ENCODE measurements around the gene STRBP.
A peak's percentile ranks its signal among the peaks of the same experiment; 100 is the strongest.
"Not testable (repeated sequence)": the region's sequence is repeated elsewhere in the genome, so short reads cannot be mapped to it uniquely, and the experiment has no call there.

Gene STRBP

DNA sequence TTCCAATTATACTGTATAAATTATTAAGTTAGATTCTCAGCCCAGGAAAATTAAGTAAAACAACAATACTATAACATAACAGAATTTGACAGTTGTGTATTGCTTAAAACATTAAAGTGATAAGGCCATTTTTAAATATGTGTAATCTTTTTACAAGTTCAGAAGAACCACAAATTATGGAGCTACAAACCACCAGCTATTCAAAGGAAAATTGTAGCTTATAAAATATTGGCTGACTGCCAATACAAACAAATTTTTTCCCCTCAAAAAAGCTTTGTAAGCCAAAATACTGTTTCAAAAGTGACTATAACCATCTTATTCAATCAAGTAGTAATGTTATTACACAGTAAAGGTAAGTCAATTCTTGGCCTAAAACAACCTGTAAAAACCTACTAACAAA lies 21.9 kb downstream of the STRBP start:
- no peak for DNase-seq

DNA sequence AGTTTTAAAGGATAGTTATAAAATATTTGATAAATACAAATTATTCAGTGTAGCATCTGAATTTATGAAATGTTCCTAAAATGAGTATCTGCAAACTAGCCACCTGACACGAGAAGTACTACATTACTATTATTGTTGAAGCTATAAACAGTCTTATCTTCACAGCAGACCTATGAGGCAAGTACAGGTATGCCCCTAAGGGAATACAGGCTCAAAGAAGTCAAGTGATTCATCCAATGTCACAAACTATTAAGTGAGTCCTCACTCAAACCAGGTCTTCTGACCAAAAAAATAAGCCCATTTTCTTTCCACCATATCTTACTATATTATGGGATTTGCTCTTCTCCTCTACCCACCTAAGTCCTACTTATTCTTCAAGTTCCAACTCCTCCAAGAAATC lies 28.7 kb downstream of the STRBP start:
- no peak for DNase-seq

DNA sequence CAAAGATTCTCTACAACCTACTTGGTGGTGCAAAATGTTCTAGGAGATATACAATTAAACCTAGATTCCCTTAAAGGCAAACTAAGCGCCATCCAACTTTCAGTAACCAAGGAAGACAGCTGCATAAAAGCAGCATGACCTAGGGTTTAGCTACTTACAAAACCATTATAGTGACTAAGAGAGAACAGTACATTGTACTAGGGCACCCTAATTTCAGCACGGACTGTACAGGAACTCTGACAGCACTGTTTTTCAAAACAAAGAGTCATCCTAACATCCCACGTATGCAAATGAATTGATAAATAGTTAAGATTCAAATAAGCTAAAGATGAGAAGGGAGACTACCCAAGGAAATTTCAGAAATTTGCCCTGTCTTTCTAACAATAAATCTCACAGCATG lies 30.0 kb downstream of the STRBP start:
- DNase-seq: no peak

DNA sequence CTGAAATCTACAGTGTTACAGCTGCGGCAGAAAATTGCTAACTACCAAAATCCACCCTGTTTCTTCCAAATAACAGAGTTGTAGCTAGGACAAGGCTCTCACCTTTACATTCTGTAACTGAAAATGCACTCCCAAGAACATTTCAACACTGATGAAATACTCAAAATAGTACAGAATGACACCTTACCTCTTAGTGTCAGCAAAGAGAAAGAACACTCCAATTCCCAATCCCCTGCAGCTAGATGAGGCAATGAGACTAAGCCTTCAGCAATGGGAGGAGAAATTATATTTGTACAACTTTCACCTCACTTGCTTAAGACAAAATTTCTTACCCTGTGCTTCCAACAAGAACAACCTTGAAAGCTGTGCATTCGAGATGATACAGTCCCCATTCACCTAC lies 31.2 kb downstream of the STRBP start:
- DNase-seq: no peak

DNA sequence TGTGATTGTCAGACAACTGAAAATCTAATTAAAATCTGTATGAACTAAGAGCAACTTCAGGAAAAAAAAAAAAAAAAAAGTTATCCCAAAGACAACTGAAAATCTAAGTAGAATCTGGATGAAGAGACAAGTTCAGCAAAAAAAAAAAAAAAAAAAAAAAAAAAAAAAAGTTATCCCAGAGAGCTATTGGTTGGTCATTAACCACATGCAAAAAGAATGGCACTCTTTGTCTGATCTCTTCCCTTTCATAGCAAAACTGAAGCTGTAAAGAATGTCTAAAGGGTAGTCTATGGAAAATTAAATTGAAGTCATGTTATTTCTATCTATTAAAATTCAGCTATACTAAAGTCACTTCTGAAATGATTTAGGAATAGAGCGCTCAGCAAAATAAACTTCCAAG lies 32.9 kb downstream of the STRBP start:
- DNase-seq: no peak

DNA sequence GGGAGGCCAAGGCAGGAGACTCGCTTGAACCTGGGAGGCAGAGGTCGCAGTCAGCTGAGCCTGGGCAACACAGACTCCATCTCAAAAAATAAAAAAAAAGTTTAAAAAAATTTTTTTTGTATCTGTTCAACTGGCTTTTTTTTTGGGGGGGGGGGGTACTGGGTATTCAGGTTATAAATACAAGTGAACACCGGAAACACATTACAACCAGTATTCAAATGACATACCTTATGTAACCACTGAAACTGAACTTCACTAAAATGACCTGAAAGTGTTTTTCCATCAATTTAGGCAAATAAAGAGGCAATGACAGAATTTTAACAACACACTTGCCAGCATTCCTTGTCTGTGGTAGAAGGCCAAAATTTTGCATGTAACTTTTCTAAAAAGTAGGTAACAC lies 33.5 kb downstream of the STRBP start:
- DNase-seq: no peak

DNA sequence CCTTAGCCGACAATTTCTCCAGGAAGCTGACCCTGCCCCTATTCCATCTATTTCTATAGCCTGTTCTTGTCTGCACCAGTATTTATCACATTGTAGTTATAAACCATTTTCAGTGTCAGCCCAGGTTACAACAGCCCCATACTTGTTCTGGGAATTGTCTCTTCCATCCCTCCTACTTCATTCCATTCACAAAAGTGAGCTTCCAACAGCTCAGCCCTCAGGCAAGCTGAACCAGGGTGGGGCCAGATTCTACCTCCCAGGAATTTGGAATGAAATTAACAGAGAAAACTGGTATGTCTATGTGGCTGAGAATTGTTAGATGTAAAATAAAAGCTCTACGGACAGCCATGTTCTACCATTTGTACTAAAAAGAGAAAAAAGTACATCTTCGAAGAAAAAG lies 36.1 kb downstream of the STRBP start:
- DNase-seq: no peak

DNA sequence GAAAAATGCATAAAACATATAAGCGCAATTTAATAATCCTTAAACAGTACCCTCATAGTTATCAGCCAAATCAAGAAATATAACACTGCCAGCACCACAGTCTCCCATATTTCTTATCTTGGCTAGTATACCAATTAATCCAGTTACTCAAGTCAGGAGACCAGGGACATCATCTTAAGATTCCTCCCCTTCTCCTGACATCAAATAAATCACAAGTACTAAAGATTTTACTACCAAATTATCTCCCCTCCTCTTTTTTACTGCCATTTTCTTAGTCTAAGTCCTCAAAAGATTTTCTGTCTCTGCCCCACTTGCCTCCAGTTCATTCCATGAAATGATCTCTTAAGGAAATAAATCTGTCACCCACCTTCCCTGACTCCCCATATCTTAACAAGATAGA lies 37.0 kb downstream of the STRBP start:
- no peak for DNase-seq

DNA sequence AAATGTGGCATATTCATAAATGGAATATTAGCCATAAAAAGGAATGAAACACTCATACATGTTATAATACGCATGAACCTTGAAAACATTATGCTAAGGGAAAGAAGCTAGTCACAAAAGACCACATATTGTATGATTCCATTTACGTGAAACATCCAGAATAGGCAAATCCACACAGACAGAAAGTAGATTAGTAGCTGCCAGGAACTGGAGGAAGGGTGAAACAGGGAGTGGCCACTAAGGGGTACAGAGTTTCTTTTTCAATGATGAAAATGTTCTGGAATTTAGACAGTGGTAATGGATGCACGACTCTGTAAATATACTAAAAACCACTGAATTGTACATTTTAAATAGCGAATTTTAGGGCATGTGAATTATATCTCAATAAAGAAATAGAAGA lies 39.4 kb downstream of the STRBP start:
- no peak for DNase-seq

DNA sequence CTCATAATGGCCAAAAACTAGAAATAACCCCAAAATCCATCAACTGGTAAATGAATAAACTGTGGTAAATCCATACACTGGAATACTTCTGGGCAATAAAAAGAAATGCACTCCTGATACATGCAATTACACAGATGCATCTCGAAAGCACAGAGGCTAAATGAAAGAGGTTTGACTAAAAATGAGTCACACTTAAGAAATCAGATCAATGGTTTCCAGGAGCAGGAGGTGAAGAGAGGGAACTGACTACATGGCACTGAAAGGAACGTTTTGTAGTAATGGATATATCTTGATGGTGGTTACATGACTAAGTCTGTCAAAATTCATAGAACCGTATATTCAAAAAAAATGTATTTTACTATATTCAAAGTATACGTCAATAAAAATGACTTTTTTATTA lies 42.4 kb downstream of the STRBP start:
- peak; percentile 50 for DNase-seq

DNA sequence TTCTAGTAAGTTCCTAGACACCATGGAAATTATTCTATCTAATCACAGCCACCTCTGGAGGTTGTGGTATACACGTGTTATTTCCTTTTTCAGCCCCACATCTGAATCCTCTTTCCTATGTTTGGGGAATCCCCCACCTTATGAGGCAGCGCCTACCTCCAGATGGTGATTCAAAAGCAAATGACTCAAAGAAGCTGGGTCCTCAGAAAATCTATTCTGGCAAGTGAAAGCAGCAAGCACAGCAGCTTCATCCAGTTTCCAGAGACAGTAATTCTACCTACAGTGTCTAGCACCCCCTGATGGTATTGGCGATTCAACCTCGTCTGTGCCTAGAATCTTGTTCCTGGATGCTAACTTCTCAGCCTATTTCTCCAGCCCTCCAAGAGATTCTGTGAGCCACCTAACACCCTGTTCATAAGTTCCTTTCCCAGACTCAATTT lies 43.0 kb downstream of the STRBP start:
- DNase-seq: peak; percentile 52

DNA sequence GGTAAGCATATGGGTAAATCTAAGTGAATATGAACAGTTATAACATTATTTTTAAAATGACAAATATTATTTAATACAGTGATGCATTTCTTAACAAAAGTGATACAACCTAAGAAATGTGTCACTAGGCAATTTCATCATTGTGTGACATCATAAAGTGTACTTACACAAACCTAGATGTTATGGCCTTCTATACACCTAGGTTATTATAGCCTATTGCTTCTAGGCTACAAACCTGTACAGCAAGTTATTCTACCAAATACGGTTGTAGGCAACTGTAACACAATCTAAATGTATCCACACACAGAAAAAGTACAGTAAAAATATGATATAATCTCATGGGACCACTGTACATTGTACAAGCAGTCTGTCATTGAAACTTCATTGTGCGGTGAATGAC lies 48.3 kb downstream of the STRBP start:
- DNase-seq: no peak

DNA sequence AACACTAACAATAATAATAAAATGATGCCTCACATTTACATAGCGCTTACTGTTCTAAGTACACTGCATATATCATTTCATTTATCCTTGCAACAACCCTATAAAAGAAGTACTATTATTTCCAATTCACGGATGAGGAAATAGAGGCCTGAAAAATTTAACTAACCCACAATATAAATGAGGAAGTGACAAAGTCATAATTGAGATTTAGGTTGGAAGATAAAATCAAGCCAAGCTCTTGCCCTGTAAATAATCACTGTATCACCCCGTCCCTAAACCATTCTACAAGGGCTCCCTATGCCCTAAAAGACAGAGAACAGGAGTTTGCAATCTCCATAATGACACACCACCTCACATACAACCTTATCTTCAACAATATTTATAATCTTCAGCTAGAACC lies 49.6 kb downstream of the STRBP start:
- DNase-seq: no peak

DNA sequence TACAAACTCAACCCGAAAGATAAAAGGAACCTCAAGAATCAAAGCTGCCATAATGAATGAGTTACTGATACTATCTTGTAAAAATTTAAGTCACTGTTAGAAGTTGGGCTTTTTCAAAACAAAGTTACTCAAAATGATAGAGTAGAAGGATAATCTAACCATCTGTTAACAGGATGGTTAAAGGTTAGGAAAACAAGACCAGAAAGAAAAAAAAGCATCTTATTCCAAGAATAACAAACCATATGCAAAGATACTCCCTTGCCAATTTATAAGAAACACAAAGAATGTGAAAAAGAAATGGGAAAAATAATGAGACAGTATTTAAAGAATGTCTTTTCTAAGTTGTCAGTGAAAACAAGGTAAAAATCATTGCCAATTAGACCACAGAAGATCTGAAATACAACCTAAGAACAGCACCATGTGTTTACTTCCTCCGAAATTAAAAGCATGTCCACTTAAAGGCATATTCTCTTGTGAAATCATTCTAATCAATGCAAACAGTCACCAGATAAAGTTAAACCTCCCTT lies 51.2 kb downstream of the STRBP start:
- DNase-seq: no peak

DNA sequence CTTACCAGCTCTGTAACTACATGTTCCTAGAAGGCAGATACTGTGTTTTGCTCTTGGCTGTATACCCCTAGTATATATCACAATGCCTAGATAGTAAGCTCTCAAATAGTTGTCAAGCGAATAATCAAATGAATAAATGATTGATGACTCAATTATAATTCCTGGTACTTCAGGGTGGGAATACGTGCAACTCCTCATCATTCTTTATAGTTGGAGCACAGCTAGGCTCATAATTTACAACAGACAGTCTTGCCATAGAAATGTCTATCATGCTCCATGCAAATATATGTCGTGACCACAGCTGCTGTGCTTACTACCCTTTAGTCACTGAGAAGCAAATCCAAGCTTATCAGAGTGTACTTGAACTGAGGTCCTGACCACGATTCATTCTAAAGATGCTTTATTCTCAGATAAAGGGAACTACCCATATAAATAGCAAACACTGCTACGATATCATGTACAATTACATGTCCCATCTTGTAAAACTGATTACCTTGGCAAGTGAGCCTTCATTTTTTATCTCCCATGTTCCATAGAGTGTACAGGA lies 52.1 kb downstream of the STRBP start:
- peak; percentile 33 for DNase-seq

DNA sequence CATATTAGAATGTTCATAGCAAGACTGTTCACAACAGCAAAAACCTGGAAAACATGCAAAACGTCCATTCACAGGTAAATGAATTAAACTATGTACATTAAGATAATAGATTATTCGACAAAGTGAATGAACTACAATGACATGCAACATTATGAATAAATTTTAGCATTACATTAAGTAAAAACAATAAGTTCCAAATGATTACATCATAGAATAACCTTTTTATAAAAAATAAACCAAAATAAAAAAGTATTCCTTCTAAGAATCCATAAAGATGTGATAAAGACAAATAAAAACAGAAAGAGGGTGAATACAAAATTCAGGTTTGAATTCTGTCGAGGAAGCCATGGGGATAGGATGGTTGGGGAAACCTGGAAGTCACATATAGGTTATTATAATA lies 57.3 kb downstream of the STRBP start:
- DNase-seq: no peak

DNA sequence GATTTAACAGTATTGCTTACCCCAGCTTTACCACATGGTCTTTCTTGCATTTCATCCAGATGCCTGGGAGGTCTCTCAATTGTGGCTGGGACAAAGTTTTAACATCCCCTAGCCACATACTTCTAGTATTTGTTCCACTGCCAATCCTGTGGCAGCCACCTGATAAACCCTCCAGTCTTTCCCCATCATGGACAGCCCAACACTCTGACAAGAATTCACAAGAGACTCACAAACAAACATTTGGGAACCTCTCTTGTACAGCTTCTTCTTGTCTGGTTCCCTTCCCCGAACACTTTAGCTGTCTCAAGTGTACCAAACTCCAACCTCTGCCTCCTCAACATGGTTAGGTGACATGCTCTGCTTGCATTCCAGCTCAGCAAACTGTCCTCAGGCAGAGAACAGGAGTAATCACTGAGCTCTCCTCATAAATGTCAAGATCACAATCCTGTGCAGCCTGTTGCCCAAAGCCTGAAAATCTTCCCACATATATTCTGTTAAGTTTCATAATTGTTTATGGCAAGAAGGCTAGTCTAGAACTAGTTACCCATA lies 59.7 kb downstream of the STRBP start:
- no peak for DNase-seq

DNA sequence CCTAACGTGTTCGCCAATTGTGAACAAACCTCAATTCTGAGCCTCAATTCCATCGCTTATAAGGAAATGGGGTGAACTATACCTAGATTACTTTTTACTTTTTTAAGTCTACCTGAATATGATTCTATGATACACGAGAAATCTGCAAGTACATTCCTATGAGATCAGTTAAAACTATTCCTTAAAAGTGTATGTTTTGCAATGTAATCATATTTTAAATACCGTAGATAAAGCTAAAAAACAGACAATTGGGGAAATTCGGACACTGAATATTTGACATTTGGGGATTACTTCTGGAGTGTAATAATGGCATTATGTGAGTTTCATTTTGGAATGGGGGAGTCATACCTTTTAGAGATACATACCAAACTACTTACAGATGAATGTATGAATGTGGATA lies 62.3 kb downstream of the STRBP start:
- DNase-seq: no peak

DNA sequence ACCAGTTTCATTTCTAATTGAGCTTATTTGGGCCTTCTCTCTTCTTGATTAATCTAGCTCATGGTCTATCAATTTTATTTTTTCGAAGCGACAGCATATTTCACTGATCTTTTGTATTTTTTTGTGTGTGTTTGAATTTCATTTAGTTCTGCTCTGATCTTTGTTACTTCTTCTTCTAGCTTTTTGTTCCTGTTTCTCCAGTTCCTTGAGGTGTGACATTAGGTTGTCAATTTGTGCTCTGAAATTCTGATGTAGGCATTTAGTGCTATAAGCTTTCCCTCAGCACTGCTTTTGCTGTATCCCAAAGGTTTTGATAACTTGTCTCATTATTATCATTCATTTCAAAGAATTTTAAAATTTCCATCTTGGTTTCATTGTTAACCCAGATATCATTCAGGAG lies 67.3 kb downstream of the STRBP start:
- no peak for DNase-seq

DNA sequence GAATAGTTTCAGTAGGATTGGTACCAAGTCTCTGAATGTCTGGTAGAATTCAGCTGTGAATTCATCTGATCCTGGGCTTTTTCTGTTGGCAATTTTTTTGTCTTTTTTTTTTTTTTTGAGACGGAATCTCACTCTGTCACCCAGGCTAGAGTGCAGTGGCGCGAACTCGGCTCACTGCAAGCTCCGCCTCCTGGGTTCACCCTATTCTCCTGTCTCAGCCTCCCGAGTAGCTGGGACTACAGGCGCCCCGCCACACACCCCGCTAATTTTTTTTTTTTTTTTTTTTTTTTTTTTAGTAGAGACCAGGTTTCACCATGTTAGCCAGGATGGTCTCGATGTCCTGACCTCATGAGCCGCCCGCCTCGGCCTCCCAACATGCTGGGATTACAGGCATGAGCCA lies 67.9 kb downstream of the STRBP start:
- not testable (repeated sequence) for DNase-seq

DNA sequence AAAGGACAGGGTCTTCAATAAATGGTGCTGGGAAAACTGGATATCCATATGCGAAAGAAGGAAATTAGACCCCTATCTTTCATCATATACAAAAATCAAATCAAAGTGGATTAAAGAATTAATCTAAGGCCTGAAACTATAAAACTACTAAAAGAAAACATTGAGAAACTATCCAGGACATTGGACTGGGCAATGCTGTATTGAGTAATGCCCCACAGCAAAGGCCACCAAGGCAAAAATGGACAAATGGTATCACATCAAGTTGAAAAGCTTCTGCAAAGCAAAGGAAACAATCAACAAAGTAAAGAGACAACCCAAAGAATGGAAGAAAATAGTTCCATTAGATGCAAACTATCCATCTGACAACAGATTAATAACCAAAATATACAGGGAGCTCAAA lies 72.3 kb downstream of the STRBP start:
- no peak for DNase-seq

DNA sequence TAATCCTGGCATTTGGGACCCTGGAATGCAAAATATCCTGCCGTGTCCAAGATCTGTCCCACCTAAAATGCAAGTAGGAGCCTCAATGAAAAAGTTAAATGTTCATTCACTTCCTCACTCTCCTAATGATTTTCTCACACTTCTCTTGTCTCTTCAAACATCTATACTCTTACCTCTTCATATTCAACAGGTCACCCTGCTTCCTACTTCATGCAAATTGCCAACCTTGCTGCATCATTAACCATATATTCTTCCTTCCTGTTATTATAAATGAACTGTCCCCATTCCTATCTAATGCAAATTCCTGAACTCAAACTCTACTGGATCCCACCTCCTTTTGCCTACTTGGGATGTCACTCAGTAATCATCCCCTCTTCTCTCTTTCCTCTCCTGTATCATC lies 74.4 kb downstream of the STRBP start:
- no peak for DNase-seq

DNA sequence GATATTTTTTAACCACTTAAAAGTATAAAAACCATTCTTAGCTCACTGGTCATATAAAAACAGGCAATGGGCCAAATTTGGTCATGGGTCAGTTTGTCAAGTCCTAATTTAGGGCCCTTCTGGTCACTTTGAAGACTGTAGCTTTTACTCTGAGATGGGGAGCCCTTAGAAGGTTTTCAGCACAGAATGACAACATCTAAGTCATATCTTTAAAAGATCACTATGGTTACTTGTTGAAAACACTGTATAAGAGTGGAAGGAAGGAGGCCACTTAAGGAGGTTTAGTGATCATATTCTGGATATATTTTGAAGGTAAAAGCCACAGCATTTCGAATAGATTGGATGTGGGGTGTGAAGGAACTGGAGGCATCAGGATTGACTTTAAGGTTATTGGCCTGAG lies 76.7 kb downstream of the STRBP start:
- no peak for DNase-seq

DNA sequence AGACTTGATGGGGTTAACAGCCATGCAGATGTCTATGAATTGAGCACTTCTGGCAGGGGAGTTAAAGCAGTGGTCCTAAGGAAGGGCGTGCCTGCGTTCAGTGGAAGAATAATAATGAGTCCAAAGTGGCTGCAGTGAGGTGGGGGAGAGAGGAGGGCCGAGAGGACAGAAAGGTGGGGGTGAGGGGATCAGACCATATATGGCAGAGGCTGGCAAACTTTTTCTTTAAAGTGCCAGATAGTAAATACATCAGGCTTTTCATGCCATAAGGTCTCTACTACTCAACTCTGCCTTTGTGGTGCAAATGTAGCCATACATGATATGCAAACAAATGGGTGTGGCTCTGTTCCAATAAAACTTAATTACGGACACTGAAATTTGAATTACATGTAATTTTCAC lies 77.1 kb downstream of the STRBP start:
- DNase-seq: no peak

DNA sequence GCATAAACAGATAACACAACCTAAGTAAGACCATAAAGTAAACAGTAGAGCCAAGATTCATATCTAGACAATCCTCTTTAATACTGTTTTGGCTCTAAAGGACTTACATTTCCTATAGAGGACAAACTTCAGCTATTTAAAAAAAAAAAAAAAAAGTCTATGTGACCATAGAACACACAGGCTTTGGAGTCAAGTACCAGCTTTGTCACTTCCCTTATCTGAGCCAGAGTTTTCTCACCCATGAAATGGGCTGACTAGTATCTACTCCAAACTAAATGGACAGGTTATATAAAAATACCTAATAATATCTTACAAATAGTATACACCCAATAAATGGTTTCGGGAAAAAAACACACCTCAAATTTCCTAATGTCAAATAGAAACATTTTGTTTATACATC lies 81.3 kb downstream of the STRBP start:
- no peak for DNase-seq

Data from OCI-M1 (cell line).